ENCODE data around the gene CASP10.

Gene CASP10

DNA sequence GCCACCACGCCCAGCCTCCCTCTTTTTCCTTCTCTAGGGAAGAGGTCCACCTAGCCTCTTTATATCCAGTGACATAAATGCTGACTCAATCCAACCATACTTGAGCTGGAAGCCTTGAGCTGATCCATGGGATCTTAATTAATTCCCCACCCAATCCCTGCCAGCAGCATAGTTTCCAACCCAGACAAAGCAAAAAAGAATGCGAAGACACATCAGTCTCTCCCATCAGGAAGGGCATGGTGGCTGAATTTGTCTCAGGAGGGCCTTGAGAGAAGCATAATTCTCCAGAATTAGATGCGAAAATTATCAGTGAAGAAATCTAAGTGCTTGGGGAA, 22.5 kb downstream of the CASP10 start:
- DNase-seq (ENCODE audit: low spot score): no peak
- in situ Hi-C loops (cut with MboI; ENCODE audit: low pct_unique_long_range_greater_than_20kb, low sequenced_read_pairs, unreplicated experiment): no loop called here
- TF ChIP-seq, protein P1, sequence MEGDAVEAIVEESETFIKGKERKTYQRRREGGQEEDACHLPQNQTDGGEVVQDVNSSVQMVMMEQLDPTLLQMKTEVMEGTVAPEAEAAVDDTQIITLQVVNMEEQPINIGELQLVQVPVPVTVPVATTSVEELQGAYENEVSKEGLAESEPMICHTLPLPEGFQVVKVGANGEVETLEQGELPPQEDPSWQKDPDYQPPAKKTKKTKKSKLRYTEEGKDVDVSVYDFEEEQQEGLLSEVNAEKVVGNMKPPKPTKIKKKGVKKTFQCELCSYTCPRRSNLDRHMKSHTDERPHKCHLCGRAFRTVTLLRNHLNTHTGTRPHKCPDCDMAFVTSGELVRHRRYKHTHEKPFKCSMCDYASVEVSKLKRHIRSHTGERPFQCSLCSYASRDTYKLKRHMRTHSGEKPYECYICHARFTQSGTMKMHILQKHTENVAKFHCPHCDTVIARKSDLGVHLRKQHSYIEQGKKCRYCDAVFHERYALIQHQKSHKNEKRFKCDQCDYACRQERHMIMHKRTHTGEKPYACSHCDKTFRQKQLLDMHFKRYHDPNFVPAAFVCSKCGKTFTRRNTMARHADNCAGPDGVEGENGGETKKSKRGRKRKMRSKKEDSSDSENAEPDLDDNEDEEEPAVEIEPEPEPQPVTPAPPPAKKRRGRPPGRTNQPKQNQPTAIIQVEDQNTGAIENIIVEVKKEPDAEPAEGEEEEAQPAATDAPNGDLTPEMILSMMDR (IDR thresholded peaks at IDR 0.05; ENCODE audit: extremely low read depth, insufficient read depth, missing control alignments): no peak

DNA sequence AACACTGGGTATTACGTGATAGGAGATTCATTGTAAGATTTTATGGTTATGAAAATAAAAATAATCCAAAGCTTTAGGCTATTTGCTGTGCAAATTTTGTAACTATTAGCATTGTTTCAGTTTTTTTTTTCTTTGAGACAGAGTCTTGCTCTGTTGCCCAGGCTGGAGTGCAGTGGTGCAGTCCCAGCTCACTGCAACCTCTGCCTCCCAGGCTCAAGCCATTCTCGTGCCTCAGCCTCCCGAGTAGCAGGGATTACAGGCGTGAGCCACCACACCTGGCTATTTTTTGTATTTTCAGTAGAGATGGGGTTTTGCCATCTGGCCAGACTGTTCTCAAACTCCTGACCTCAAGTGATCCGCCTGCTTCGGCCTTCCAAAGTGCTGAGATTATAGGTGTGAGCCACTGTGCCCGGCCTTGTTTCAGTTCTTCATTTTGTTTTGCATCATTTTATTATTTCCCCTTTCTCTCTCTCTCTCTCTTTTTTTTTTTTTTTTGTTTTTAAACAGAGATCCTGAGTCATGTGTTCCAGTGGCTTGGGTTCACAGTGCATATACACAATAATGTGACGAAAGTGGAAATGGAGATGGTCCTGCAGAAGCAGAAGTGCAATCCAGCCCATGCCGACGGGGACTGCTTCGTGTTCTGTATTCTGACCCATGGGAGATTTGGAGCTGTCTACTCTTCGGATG, 25.8 kb downstream of the CASP10 start:
- in situ Hi-C loops (cut with MboI; ENCODE audit: low pct_unique_long_range_greater_than_20kb, low sequenced_read_pairs, unreplicated experiment): no loop called here
- TF ChIP-seq, protein P1 (IDR thresholded peaks at IDR 0.05; ENCODE audit: extremely low read depth, insufficient read depth, missing control alignments): no peak
- no peak for DNase-seq (ENCODE audit: low spot score)

DNA sequence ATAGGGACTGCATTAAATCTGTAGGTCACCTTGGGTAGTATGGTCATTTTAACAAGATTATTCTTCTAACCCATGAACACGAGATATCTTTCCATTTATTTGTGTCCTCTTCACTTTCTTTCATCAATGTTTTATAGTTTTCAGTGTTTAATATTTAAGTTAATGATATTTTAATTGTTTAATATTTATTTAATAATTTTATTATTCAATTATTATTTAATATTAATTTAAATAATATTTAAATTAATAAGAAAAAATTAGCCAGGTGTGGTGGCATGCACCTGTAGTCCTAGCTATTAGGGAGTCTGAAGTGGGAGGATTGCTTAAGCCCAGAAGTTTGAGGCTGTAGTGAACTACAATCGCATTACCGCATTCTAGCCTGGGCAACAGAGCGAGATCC, 33.0 kb downstream of the CASP10 start:
- in situ Hi-C loops (cut with MboI; ENCODE audit: low pct_unique_long_range_greater_than_20kb, low sequenced_read_pairs, unreplicated experiment): no loop called here
- DNase-seq (ENCODE audit: low spot score): no peak
- TF ChIP-seq, protein P1 (IDR thresholded peaks at IDR 0.05; ENCODE audit: extremely low read depth, insufficient read depth, missing control alignments): no peak

DNA sequence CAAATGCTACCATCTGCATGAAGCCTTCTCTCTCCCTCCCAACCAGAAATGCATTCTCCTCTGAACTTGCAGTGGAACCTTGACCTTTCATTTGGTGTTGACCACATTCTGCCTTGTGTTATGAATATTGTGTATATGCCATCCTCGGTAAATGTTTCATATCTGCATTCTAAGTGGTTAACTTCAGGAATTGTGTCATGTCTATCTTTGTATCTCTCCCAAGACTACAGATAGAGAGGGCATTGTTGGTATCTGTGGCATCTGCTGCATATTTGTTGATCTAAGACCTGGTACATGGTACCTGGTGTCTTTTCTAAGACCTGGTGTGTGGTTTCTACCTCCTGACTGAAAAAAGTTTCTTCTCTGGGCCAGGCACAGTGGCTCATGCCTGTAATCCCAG, 34.0 kb downstream of the CASP10 start:
- in situ Hi-C loops (cut with MboI; ENCODE audit: low pct_unique_long_range_greater_than_20kb, low sequenced_read_pairs, unreplicated experiment): no loop called here
- DNase-seq (ENCODE audit: low spot score): no peak
- TF ChIP-seq, protein P1 (IDR thresholded peaks at IDR 0.05; ENCODE audit: extremely low read depth, insufficient read depth, missing control alignments): no peak

DNA sequence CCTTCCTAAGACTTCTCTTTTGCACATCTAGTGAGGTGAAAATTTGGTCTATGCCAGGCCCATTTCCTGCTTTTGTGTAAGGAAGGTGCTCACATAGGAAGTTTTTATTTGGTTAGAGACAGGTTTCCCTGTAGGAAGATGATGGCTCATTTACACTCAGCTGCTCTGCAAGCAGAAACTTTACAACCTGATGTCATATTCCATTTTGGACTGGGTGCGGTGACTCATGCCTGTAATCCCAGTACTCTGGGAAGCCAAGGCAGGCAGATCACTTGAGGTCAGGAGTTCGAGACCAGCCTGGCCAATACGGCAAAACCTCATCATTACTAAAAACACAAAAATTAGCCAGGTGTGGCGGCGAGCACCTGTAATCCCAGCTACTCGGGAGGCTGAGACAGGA, 35.8 kb downstream of the CASP10 start:
- DNase-seq (ENCODE audit: low spot score): no peak
- TF ChIP-seq, protein P1 (IDR thresholded peaks at IDR 0.05; ENCODE audit: extremely low read depth, insufficient read depth, missing control alignments): no peak
- in situ Hi-C loops (cut with MboI; ENCODE audit: low pct_unique_long_range_greater_than_20kb, low sequenced_read_pairs, unreplicated experiment): no loop called here

DNA sequence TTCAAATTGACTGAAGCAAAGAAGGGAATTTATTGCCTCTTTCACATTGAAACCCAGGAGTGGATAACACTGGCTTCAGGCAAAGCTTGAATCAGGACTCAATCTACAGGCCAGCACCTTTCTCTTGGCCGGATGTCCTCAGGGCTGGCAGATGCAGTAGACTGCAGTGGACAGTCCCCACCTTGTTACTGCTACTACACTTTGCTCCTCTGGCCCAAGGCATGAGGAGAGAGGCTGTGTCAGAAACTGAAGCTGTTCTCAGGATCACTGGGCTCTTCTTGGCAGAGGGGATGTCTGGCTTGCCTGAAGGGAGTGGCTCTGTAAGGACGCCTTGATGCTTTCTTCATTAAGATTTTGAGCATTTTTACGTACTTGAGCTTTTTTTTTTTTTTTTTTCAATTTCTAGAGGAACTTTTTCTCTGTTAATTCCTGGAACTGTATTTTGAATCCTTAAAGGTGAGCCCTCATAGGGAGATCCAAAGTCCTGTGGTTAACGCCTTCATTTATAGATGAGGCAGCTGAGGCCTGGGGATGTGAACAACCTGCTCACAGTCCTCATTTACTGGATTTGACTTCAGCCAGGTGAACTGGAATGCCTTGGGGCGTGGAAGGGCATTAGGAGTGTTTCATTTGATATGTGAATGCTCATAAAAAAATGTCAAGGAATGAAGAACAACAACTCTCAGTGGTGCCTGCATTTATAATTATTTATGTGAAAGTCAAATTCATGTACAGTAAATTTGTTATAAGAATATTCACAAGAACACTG, 36.6 kb downstream of the CASP10 start:
- no peak for DNase-seq (ENCODE audit: low spot score)
- in situ Hi-C loops (cut with MboI; ENCODE audit: low pct_unique_long_range_greater_than_20kb, low sequenced_read_pairs, unreplicated experiment): no loop called here
- TF ChIP-seq, protein P1 (IDR thresholded peaks at IDR 0.05; ENCODE audit: extremely low read depth, insufficient read depth, missing control alignments): no peak
